Ovary (tissue), 9 donors: Measurements from ENCODE around the gene FBXL7. TPM values are rescaled to one million over a fixed set of nuclear protein-coding genes. Genes with fewer than 3 reads are reported as not detected.
A peak's percentile ranks its signal among the peaks of the same experiment; 100 is the strongest.

Source experiments
- DNase-seq, 5 donors: peaks; one replicate each; pipeline ENCODE4 v3.0.0-alpha.2; 2019 to 2020
- H3K27ac ChIP-seq, 2 donors: fragments of 200-600 bp; one replicate each; pipeline versions ENCODE4 v1.5.1 to v1.8.0; 2019 to 2022
- H3K27me3 ChIP-seq: fragments of 200-600 bp; one replicate; pipeline ENCODE4 v1.8.0; 2022
- H3K36me3 ChIP-seq: fragments of 200-600 bp; sonication (generic); one replicate; pipeline ENCODE4 v1.5.1; 2019
- H3K4me1 ChIP-seq: one replicate; pipeline ENCODE4 v1.8.1; 2013; ENCODE audit warnings: mild to moderate bottlenecking, moderate library complexity; ENCODE audit not compliant: insufficient read depth
- H3K4me3 ChIP-seq: fragments of 200-600 bp; sonication (generic); one replicate; pipeline ENCODE4 v1.5.1; 2017
- H3K9me3 ChIP-seq, 2 donors: fragments of 200-600 bp in 1 of 2; sonication (generic) in 1 of 2; one replicate each; pipeline versions ENCODE4 v1.5.1 to v1.8.1; 2013 to 2019; ENCODE audit warnings: mild to moderate bottlenecking in 1 of 2, moderate library complexity in 1 of 2
- CTCF ChIP-seq, 3 donors: fragments of 450-650 bp in 2 of 3; fragments of 200-600 bp in 1 of 3; IDR thresholded peaks; one replicate each; pipeline versions ENCODE4 v1.5.1 to v1.8.0; 2016 to 2022; ENCODE audit warnings: antibody characterized with exemption in 3 of 3, mild to moderate bottlenecking in 1 of 3
- EP300 ChIP-seq: sonication (generic); formaldehyde crosslinking; IDR thresholded peaks from one replicate; pipeline ENCODE4 v1.6.1; 2017; ENCODE audit warnings: antibody characterized with exemption
- POLR2A ChIP-seq: fragments of 450-650 bp; IDR thresholded peaks from one replicate; pipeline ENCODE4 v1.6.1; 2017; ENCODE audit warnings: antibody characterized with exemption, mild to moderate bottlenecking, moderate library complexity
- WGBS, 3 donors: extraction: QIAGEN DNeasy Blood & Tissue Kit in 1 of 3; methylation state at CpG; one replicate each; pipeline versions ENCODE4 v1.1.5 to v1.1.7; 2013 to 2017; 5-methylcytosine and 5-hydroxymethylcytosine counted together
- intact Hi-C, 4 donors: fragments of 100-400 bp; cut with DNase I; formaldehyde crosslinking; loops; one replicate each; pipeline versions ENCODE4 v1.11.0 to v1.15.1; 2022 to 2023
- polyA plus RNA-seq, 2 donors: library from polyadenylated mRNA; stranded (reverse); fragments of 200-250 nt in 1 of 2; fragments of 350-450 nt in 1 of 2; fragmentation: Illumina TruSeq in 1 of 2; extraction: RNeasy Lipid Tissue Mini Kit (QIAGEN cat#74804) in 1 of 2; gene quantifications; one replicate each; pipeline ENCODE4 v1.2.3, GENCODE V29; 2013 to 2014
- total RNA-seq, 7 donors: library from RNA; depleted of rRNA in 2 of 7; stranded (reverse); fragments of >200 nt in 2 of 7; fragmentation: NEBNext Ultra II Directional in 3 of 7; extraction: Animal tissue kit (Norgen Biotek cat#: 25700) in 3 of 7; gene quantifications; one replicate each; pipeline versions ENCODE4 v1.1.0 to v1.2.4, GENCODE V29; 2016 to 2023
- donor health status: DM: no; HTN: no; CAD: no; lungs with moderate emphysema.
- donor health status: DM: no; HTN: no; CAD: no.
- donor health status: Bipolar disorder and iron deficiency.
- donor health status: DM: yes; HTN: yes; CAD: no.
- donor health status: DM: no; HTN: no; CAD: no.
- donor health status: DM: yes; HTN: yes; CAD: no.

Gene FBXL7
- total and polyA plus RNA-seq, 9 donors: 21.1 to 40.9 (median 29.2) TPM

- no peaks in the 10 kb centered on the region for H3K9me3 ChIP-seq
- H3K27ac ChIP-seq: no peak overlapping the region
- peak in 4 of 5 donors; percentile 28 to 48 (median 35) for DNase-seq
- H3K27me3 ChIP-seq: no peaks in the 10 kb centered on the region
- 39 to 43% (median 43%) methylated on average over 5 of the region's 5 CpGs for WGBS, 3 donors
- TF ChIP-seq EP300: no peak
- TF ChIP-seq POLR2A: no peak
- TF ChIP-seq CTCF (IDR thresholded peaks at IDR 0.05): no peak
- peaks cover 3% of the 10 kb centered on the region for H3K4me1 ChIP-seq
- intact Hi-C loops: no loop called here
- H3K4me3 ChIP-seq: no peak overlapping the region
- no peaks in the 10 kb centered on the region for H3K36me3 ChIP-seq
Observed at GRCh38 chr5:15683332-15683731, 183.4 kb downstream of the FBXL7 start.

- intact Hi-C loops: no loop called here
- Histone ChIP-seq H3K4me1 (peaks cover 4% of the 10 kb centered on the region), H3K9me3 (no peaks in the 10 kb centered on the region), H3K27me3 (no peaks in the 10 kb centered on the region), H3K4me3 (no peak overlapping the region), H3K27ac (no peak overlapping the region), H3K36me3 (no peaks in the 10 kb centered on the region)
- 97 to 100% (median 97%) methylated on average over 3 of the region's 3 CpGs for WGBS, 3 donors
- no peak for DNase-seq
- TF ChIP-seq CTCF (IDR thresholded peaks at IDR 0.05) (no peak), EP300 (no peak), POLR2A (no peak)
Observed at GRCh38 chr5:15687401-15687800, 187.4 kb downstream of the FBXL7 start.

- DNase-seq: no peak
- H3K4me3 ChIP-seq: no peak overlapping the region
- TF ChIP-seq EP300: no peak
- TF ChIP-seq CTCF (IDR thresholded peaks at IDR 0.05): no peak
- TF ChIP-seq POLR2A: no peak
- H3K36me3 ChIP-seq: no peaks in the 10 kb centered on the region
- intact Hi-C loops: no loop called here
- no peaks in the 10 kb centered on the region for H3K27me3 ChIP-seq
- no peak overlapping the region for H3K27ac ChIP-seq
- H3K9me3 ChIP-seq: no peaks in the 10 kb centered on the region
- 81 to 99% (median 90%) methylated on average over 1 of the region's 1 CpG for WGBS, 3 donors
- peaks cover 16% of the 10 kb centered on the region for H3K4me1 ChIP-seq
Observed at GRCh38 chr5:15689836-15690235, 189.9 kb downstream of the FBXL7 start.

GRCh38 chr5:15690611-15691010 lies 190.6 kb downstream of the FBXL7 start:
- H3K4me3 ChIP-seq: no peak overlapping the region
- intact Hi-C loops: no loop called here
- 58 to 74% (median 71%) methylated on average over 1 of the region's 1 CpG for whole genome bisulfite sequencing, 3 donors
- DNase-seq: no peak
- H3K4me1 ChIP-seq: peaks cover 21% of the 10 kb centered on the region
- H3K27me3 ChIP-seq: no peaks in the 10 kb centered on the region
- H3K9me3 ChIP-seq: no peaks in the 10 kb centered on the region
- no peak overlapping the region for H3K27ac ChIP-seq
- TF ChIP-seq EP300: no peak
- no peak for TF ChIP-seq POLR2A
- no peak for TF ChIP-seq CTCF (IDR thresholded peaks at IDR 0.05)
- H3K36me3 ChIP-seq: no peaks in the 10 kb centered on the region

- Histone ChIP-seq H3K4me1 (peaks cover 18% of the 10 kb centered on the region), H3K4me3 (no peak overlapping the region), H3K9me3 (no peaks in the 10 kb centered on the region), H3K27ac (no peak overlapping the region), H3K36me3 (no peaks in the 10 kb centered on the region), H3K27me3 (no peaks in the 10 kb centered on the region)
- intact Hi-C loops: no loop called here
- WGBS, 3 donors: 72 to 76% (median 73%) methylated on average over 5 of the region's 5 CpGs
- no peak for DNase-seq
- TF ChIP-seq CTCF (IDR thresholded peaks at IDR 0.05) (no peak), EP300 (no peak), POLR2A (no peak)
Observed at GRCh38 chr5:15691521-15691920, 191.5 kb downstream of the FBXL7 start.
